HG03108 (cell line): ENCODE measurements around the gene KRTAP5-5.
"Not testable (repeated sequence)": the region's sequence is repeated elsewhere in the genome, so short reads cannot be mapped to it uniquely, and the experiment has no call there.

ENCODE experiments used
- ATAC-seq: cut with Tn5 transposase; IDR thresholded peaks from one replicate; pipeline ENCODE4 v1.9.1; 2021; ENCODE audit warnings: moderate library complexity; ENCODE audit not compliant: unreplicated experiment

Gene KRTAP5-5

DNA sequence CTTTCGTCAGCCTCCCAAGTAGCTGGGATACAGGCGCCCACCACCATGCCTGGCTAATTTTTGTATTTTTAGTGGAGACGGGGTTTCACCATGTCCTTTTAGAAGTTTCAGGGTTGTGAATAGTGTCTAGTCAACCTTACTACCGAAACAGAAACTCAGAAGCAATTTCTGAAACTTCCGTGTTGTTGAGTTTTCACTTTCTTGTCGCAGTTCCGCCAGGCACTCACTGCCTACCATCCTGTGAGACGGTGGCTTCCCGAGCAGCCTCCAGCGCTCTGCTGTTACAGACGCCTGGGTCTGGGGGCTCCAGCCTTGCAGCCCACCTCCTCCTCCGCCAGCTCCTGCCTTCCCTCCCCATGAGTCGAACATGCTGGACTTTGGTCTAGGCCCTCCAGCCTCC is 23.7 kb upstream of the KRTAP5-5 start:
- peak; percentile 90 for ATAC-seq

DNA sequence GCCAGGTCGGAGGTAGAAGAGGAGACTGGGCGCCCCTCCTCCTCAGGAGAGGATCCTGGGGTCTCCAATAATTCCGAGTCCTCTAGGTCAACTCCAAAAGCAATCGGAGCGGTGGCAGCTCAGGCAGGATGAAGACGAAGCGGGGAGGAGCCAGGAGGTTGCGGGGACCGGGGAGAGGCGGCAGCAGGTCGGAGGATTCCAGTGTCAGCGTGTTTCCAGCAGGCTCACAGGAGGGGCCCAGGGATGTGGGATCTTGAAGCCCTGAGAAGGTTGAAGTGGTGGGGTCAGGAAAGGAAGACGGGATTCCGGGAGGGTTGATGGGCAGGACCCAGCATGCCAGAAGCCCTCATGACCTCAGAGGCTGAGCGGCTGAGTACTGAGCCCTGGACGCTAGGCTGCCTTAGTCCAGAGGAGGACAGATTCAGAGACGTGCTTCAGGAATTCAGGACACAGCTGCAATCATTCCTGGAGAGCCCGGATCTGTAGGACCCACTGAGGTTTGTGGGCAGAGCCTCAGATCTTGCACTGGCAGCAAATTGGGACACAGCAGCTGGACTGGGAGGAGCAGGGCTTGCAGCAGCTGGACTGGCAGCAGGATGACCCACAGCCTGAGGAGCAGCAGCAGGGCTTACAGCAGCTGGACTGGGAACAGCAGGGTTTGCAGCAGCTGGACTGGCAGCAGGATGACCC is 22.3 kb upstream of the KRTAP5-5 start:
- not testable (repeated sequence) for ATAC-seq

DNA sequence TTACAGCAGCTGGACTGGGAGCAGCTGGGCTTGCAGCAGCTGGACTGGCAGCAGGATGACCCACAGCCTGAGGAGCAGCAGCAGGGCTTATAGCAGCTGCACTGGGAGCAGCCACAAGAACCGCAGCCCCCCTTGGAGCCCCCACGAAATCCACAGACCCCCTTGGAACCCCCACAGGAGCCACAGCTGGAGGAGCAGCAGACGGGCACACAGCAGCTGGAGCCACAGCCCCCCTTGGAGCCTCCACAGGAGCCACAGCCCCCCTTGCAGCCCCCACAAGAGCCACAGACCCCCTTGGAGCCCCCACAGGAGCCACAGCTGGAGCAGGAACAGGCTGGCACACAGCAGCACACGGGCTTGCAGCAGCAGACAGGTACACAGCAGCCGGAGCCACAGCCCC is 21.7 kb upstream of the KRTAP5-5 start:
- ATAC-seq = not testable (repeated sequence)

DNA sequence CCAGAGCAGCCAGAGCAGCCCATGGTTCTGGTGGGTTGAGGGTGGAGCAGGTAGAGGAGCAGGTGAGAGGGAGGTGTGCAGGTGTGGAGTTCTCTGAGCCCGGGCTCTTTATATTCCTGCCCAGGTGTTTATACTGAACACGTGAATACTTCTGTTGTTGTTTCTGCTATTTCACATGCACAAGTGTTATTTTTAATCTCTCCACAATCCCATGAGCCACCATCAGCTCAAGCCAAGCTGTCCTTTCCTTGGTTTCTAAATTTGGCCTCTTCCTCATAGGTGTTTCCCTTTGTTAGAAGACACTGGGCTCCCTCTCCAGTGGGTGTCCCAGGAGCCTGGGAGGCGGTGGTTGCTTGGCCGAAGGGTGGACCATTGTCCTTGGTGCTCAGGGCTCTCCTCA is 21.2 kb upstream of the KRTAP5-5 start, which contains the start of gene KRTAP5-3:
Gene KRTAP5-3 (minus strand): TSS at position 101 of the 400 bp plus-strand sequence. CDS start 78 bp downstream, at position 23.
- ATAC-seq = no peak

DNA sequence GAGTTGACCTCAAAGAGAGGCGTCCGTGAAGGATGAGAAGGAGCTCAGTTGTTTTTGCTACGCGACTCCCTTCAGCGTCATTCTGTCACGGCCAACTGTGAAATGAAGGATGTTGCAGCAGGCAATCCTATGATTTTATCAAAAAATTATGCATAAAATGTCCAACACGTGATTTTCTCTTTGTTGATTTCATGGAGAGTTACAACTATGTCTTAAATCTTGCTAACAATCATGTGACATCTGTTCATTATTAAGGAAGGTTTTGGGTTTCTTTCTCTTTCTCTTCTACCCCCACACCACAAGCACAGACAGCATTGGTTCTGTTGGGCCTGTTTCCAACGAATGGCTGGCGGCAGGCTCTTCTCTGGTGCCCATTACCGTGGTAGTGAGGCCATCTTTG is 11.3 kb upstream of the KRTAP5-5 start:
- ATAC-seq = no peak

DNA sequence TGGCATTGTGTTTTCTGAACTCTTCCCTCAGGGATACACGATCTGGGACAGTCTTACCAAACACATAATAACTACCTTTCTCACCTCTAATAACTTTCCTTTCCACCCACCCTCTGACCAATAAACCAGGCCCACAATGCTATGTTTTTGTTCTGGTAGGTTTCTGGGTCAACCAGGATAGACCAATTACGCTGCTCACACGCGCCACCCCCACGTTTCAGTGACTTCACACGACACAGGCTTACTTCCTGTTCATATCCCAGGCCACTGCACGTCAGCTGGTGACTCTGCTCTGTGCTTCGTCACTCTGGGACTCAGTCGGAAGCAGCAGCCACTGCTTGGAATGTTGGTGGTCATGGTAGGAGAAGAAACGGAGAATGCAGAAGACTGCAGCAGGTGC is 10.1 kb upstream of the KRTAP5-5 start:
- ATAC-seq = no peak

DNA sequence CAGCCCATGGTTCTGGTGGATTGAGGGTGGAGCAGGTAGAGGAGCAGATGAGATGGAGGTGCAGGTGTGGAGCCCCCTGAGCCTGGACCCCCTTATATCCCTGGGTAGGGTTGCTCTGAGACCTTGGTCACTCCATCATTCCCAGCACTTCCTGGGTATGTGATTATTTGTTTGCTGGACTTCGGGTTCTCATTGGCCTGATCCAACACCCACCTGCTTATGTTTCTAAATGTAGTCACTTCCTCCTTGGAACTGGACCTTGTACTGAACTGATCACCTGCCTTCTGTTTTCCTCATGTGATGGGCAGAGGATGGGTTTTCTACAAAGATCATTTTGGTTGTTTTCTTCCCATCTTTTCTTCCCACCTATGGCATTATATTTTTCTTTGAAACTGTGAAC is 7.5 kb upstream of the KRTAP5-5 start, which contains the start of gene KRTAP5-4:
Gene KRTAP5-4 (minus strand): TSS at position 53 of the 400 bp plus-strand sequence. CDS start 45 bp downstream, at position 8.
- no peak for ATAC-seq

DNA sequence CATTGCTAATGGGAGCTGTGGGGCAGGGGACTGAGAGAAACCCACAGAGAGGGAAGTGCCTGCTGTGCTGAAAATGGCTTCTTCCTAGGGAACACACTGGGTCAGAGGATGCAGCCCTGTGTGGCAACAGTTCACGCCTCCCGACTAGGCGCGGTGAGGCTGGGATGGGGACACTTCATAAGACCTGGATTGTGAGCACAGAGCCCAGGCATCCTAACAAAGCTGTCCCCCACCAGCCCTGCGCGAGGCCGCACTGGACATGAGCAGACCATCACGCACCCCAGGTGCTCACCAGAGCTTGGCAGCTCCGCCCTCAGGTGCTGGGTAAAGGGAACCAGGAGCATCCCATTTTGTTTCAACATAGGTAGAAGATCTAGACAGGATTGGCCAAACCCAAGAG is 5.9 kb upstream of the KRTAP5-5 start:
- no peak for ATAC-seq

DNA sequence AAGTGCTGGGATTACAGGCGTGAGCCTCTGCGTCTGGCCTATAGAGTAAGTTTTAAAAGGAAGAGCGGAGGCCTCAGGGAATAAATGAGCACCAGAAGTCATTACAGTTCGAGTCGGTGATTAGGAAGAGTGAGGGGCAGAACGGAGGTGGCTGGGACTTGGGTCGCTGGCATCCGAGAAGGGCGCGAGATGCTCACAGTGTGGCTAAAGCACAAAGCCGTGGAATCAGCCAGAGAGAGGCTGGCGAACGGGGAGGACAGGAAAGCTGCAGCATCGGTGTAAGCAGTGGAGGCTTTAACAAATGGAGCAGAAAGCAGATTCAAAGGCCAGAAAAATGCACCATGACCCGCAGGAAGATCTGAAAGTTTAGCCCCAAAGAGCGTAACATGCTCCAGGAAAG is 5.0 kb upstream of the KRTAP5-5 start:
- no peak for ATAC-seq

DNA sequence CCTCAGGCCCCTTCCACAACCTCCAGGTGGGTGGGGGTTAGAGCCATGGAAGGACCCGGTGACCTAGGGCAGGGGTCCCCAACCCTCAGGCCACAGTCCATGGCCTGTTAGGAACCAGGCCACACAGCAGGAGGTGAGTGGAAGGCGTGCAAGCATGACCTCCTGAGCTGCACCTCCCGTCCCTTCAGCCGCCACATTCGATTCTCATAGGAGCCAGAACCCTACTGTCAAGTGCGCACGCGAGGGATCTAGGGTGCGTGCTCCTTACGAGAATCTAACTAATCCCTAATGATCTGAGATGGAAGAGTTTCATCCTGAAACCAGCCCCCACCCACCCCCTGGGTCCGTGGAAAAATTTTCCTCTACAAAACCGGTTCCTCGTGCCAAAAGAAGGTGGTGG is 4.0 kb upstream of the KRTAP5-5 start:
- ATAC-seq = no peak

DNA sequence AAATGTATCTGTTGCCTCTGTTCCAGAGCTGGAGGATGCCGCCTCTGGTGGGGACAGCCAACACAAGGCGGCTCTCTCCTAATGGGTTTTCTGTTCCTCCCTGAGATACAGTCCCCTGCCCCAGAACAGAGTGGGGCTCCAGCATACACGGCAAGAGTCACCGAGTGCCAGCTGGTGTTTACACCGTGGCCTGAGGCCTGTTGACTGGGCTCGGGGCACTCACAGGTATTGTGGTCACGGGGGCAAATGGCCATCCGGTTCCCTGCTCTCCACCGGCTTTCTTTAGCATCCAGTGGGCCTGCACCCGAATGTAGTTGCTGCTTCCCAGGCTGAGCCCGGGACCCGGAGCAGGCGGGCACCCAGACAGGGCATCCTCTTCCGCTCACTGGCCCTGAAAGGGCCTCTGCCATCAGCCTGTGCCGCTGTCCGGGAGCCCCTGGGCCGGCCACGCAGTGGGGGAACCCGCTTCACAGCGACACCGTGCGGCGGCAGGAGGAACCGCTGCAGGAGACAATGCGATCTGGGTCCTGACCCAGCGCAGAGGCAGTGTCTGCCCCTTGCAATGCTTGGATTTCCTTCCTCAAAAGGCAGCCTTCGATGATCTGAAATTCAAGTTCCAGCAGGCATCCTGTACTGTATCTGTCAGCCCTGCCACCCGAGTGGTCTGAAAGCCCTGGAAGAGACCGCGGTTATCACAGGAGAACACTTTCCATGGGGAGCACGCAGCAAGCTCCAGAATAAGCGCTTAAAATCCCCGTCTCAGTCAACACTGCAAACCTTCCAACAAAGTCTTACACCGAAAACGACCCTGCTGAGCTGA is 859 bp upstream of the KRTAP5-5 start:
- no peak for ATAC-seq

DNA sequence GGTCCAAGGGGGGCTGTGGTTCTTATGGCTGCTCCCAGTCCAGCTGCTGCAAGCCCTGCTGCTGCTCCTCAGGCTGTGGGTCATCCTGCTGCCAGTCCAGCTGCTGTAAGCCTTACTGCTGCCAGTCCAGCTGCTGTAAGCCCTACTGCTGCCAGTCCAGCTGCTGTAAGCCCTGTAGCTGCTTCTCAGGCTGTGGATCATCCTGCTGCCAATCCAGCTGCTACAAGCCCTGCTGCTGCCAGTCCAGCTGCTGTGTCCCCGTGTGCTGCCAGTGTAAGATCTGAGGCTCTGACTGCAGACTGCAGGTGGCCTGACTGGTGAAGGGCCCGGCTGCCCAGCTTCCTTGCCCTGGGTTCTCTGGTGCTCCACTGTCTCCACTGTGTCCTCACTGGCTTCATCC is 696 bp downstream of the KRTAP5-5 start:
- no peak for ATAC-seq

DNA sequence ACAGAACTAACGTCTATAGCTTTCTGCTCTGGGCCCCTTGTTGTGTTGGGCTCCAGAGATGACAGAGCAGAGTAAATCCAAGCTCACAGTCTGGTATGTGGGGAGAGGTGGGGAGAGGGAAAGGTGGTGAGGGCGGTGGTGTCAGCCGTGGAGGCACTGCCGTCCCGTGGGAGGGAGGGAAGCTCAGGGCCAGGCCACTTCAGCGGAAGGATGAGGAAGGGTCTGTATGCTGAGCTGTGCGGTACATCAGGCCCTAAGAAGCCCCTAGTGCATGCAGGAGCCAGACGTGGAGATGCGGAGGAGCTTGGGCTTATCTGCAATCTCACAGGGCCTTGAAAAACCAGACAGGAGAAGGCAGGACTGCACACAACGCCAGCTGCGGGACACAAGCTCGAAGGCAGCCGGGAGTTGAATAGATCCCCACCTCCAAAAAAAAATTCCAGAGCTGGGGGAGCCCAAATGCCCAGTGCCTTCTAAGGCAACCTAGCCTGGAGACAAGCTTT is 1.5 kb downstream of the KRTAP5-5 start:
- ATAC-seq = no peak

DNA sequence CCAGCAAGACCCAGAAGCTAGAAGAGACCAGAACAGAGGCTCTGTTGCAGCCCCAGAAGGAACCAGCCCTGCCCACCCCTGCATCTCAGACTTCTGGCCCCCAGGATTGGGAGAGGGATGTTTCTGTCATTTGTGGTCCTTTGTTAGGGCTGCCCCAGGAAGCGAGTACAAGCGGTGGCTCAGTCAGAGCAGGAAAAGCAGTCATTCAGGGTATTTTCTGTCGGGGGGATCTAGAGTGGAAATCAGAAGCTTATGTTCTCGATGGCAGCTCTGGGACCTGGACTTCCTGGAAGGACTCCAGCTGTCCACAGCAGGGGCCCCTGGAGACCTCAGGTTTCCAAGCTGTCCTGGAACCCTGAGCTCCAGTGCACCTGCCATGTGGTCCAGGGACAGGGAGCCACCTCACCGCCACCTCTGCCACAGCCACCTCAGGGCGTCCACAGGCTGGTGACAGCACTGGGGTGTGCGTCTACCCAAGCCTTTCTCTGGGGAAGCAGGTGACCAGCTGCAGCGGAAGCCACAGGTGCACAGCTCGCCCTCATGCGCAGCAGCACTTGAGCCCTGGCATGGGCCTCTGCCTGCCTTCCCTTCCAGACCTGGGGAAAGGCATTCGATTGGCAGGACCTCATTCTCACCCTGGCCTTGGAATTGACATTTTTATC is 2.6 kb downstream of the KRTAP5-5 start:
- ATAC-seq = no peak

DNA sequence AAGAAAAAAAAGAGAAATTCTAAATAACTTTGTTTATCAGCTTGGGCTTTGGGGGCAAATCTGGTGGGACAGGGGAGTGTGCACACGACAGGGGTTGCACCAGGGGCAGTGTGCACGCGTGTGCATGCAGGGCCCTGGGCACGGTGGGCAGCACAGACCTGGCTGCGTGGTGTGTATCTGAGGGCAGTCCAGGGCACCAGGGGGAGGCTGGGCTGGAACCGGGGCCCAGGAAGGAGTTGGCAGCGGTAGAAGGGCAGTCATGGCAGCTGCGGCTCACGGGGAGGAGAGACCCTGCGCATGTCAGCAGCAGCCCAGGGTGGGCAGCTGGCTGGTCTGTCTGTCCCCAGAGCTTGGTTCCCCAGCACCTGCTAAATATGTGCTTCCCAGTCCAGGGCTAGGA is 4.3 kb downstream of the KRTAP5-5 start:
- ATAC-seq = no peak

DNA sequence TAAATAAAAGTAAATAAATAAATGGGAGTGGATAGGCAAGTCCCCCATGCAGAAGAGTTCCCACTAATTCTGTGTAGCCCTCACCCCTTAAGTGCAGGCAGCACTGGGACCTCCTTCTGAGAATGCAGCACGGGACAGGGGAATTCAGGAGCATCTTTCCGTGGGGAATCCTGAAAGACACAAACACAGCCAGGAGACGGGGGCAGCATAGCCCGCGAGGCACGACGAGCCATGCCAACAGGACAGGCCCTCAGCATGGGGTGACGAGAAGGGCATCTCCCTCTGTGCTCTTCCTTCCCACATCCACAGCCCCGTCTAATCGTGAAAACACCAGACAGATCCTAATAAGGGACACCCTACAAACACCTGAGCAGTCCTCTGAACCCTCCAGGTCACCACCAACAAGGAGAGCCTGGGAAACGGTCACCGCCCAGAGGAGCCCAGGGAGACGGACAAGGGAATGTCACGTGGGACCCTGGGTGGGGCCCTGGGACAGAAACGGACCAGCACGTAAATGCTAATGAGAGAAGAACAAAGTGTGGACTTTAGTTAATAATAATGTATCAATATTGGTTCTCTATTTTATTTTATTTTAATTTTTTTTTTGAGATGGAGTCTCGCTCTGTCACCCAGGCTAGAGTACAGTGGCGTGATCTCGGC is 6.8 kb downstream of the KRTAP5-5 start:
- no peak for ATAC-seq

DNA sequence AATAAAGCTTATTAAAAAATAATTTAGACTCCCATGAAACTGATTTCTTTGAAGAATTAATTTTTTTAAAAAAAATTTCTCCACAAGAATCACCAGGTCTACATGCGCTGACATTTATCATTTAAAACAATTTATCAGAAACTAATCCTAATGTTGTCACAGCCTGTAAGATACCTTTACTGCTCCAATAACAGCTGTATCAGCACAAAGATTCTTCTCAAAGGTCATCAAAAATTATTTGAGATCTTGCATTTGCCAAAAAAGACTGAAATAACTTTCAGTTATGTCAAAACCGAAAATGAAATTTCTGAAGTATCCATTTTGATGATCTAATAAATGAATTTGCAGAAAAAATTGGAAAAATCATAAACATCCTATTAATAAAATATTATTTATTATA is 8.1 kb downstream of the KRTAP5-5 start:
- ATAC-seq = no peak

DNA sequence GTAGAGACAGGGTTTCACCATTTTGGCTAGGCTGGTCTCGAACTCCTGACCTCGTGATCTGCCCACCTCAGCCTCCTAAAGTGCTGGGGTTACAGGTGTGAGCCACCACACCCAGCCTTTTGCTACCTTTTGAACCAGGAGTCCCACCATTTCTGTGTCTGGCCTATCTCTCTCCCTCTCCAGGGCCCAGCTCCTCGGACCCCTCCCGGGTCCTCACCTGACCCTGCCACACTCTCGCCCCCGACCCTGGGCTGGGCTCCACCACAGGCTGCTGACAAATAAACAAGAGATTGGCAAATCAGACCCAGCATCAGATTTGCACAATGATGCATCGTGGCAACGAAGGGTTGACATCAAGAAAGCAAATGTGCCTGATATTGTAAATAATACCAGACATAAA is 8.8 kb downstream of the KRTAP5-5 start:
- ATAC-seq = no peak

DNA sequence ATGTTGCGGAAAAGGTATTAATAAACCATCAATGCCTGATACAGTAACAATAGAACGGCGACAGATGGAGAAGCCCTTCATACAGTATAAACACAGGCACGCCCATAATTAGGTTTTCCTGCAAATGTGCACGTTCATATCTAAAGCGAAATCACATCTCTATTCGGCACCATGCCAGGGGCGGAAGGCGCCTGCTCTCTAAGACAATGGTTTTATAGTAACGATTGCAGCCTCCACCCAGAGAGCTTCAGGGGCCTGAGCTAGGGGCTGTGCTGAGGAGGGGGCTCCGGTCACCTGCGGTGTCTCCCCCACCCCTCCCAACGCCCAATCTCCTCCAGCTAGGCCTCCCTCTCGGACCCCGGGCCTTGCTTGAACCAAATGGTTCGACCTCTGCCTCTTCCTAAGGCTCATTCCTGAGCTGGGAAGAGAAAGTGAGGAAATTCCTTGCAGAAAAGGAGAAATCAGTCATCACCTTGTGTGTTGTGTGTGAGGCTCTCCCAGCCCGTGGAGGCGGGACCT is 9.6 kb downstream of the KRTAP5-5 start:
- ATAC-seq = no peak

DNA sequence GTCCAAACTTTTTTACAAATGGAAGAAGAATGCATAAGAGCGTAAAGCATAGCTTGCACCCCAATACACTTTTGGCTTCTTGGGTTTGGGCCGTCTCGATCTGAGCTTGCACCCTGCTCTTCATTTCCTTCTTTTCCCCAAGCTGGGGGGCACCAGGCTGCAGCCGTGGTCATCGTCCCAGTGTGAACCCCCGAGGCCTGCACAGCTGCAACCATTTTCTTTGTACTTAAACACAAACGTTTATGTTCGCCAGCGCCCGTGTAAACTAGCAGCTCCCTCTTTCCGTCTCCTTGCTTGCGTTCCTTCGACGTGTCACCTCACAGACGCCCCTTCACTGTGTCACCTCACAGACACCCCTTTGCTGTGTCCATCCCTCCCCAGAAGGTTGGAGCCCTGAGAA is 10.1 kb downstream of the KRTAP5-5 start:
- ATAC-seq = no peak
